HEK293 (cell line): ENCODE data around the gene HADHA.

Experiments used
- GLIS1 ChIP-seq: fragments of 450-650 bp; formaldehyde crosslinking; IDR thresholded peaks from 2 replicates; pipeline ENCODE4 v1.5.1; 2016; ENCODE audit warnings: missing biosample characterization, missing genetic modification characterization
- KLF10 ChIP-seq: fragments of 450-650 bp; IDR thresholded peaks from 2 replicates; pipeline ENCODE4 v1.5.1; 2018; ENCODE audit warnings: missing biosample characterization, mild to moderate bottlenecking, missing genetic modification characterization
- PATZ1 ChIP-seq: fragments of 450-650 bp; formaldehyde crosslinking; IDR thresholded peaks from 2 replicates; pipeline ENCODE4 v1.5.1; 2016; ENCODE audit warnings: missing biosample characterization, missing genetic modification characterization
- REST ChIP-seq: fragments of 450-650 bp; formaldehyde crosslinking; IDR thresholded peaks from 2 replicates; pipeline ENCODE4 v1.5.1; 2016; ENCODE audit warnings: missing biosample characterization, missing genetic modification characterization
- TCF7L2 ChIP-seq: IDR thresholded peaks from 2 replicates; pipeline ENCODE4 v1.6.1; 2011; ENCODE audit warnings: low read depth, mild to moderate bottlenecking, inconsistent platforms, low read length, moderate library complexity, borderline replicate concordance
- ZFP69B ChIP-seq: fragments of 450-650 bp; formaldehyde crosslinking; IDR thresholded peaks from 2 replicates; pipeline ENCODE4 v1.5.1; 2016; ENCODE audit warnings: missing biosample characterization, missing genetic modification characterization
- ZNF280D ChIP-seq: fragments of 450-650 bp; formaldehyde crosslinking; IDR thresholded peaks from 2 replicates; pipeline ENCODE4 v1.5.1; 2016; ENCODE audit warnings: missing biosample characterization, missing genetic modification characterization
- ZNF639 ChIP-seq: fragments of 450-650 bp; formaldehyde crosslinking; IDR thresholded peaks from 2 replicates; pipeline ENCODE4 v1.5.1; 2016; ENCODE audit warnings: missing biosample characterization, missing genetic modification characterization
- TF ChIP-seq, protein P1 (sequence below): fragments of 450-650 bp; formaldehyde crosslinking; IDR thresholded peaks from 2 replicates; pipeline ENCODE4 v1.5.1; 2016; ENCODE audit warnings: missing biosample characterization, missing genetic modification characterization
- TF ChIP-seq, protein P2 (sequence below): fragments of 450-650 bp; formaldehyde crosslinking; conservative IDR thresholded peaks from 2 replicates; pipeline ENCODE4 v1.5.1; 2016; ENCODE audit warnings: low read depth, missing biosample characterization, missing genetic modification characterization

DNA sequence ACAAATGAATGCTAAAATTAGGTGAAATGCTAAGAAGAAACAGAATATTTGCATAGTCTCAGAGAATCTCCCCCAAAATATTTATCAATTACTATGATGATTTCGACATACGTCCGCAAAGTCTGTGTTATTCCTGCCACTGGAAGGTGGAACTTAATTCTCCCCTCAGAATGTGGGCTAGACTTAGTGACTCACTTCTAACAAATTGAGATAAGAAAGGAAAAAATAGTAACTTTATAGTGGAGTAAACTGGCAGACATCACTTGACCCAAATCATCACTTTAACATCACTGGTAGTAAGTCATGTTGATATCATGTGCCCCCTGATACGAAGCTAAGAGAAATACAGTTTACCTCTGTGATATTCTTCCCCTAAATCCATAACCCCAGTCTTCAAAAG lies 23.8 kb upstream of the HADHA start:
- TF ChIP-seq, protein P1, sequence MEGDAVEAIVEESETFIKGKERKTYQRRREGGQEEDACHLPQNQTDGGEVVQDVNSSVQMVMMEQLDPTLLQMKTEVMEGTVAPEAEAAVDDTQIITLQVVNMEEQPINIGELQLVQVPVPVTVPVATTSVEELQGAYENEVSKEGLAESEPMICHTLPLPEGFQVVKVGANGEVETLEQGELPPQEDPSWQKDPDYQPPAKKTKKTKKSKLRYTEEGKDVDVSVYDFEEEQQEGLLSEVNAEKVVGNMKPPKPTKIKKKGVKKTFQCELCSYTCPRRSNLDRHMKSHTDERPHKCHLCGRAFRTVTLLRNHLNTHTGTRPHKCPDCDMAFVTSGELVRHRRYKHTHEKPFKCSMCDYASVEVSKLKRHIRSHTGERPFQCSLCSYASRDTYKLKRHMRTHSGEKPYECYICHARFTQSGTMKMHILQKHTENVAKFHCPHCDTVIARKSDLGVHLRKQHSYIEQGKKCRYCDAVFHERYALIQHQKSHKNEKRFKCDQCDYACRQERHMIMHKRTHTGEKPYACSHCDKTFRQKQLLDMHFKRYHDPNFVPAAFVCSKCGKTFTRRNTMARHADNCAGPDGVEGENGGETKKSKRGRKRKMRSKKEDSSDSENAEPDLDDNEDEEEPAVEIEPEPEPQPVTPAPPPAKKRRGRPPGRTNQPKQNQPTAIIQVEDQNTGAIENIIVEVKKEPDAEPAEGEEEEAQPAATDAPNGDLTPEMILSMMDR (tag by site-specific recombination): no peak
- no peak for TF ChIP-seq ZNF639 (tag by site-specific recombination)
- TF ChIP-seq ZNF280D (tag by site-specific recombination): no peak
- no peak for TF ChIP-seq TCF7L2
- TF ChIP-seq, protein P2, sequence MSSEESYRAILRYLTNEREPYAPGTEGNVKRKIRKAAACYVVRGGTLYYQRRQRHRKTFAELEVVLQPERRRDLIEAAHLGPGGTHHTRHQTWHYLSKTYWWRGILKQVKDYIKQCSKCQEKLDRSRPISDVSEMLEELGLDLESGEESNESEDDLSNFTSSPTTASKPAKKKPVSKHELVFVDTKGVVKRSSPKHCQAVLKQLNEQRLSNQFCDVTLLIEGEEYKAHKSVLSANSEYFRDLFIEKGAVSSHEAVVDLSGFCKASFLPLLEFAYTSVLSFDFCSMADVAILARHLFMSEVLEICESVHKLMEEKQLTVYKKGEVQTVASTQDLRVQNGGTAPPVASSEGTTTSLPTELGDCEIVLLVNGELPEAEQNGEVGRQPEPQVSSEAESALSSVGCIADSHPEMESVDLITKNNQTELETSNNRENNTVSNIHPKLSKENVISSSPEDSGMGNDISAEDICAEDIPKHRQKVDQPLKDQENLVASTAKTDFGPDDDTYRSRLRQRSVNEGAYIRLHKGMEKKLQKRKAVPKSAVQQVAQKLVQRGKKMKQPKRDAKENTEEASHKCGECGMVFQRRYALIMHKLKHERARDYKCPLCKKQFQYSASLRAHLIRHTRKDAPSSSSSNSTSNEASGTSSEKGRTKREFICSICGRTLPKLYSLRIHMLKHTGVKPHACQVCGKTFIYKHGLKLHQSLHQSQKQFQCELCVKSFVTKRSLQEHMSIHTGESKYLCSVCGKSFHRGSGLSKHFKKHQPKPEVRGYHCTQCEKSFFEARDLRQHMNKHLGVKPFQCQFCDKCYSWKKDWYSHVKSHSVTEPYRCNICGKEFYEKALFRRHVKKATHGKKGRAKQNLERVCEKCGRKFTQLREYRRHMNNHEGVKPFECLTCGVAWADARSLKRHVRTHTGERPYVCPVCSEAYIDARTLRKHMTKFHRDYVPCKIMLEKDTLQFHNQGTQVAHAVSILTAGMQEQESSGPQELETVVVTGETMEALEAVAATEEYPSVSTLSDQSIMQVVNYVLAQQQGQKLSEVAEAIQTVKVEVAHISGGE (tag by site-specific recombination): no peak
- no peak for TF ChIP-seq REST
- TF ChIP-seq ZFP69B: no peak
- no peak for TF ChIP-seq PATZ1
- no peak for TF ChIP-seq GLIS1 (tag by site-specific recombination)
- TF ChIP-seq KLF10: no peak
